ENCODE measurements around the gene SLC9A8. TPM values are rescaled to one million over a fixed set of nuclear protein-coding genes. Genes with fewer than 3 reads are reported as not detected.

The SLC9A8 gene
- polyA plus RNA-seq, 1 donor from 2014 or later = 6.7 TPM

DNA sequence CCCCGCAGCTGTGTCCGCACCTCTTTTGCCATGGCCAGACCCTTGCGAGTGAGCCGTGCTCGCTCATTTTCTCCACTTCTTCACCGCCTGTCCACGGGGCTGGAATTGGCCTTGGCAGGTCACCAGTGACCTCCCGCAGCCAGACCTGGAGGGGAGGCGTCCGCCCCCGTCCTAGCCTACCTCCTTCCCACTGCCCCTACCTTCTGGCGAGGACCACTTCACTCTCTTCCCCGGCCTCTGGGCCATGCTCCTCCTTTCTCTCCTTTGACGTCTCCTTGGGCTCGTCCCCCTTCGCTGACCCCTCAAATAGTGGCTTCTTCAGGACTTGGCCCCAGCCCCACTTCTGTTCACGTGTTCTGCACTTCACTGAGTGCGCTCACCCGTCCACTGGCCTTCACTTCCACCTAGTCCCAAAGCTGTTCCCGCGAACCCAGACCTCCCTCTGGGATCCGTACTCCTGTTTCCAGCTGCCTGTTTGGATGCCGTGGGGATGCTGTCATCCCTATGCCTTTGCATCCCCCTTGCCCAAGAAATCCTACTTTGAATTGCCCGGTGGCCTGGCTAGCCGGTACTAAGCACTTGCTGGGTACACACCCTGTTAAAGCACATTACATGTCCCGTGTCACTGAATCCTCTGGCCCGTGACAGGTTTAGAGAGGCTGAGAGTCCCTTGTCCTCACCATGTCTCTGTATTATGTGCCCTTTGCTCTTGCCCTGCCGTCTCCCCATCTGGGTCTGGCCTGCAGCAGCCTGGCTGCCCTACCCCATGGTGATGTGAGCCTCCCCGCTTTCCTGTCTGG, 69.7 kb downstream of the SLC9A8 start:
- no peaks in the 10 kb centered on the region for H3K9me2 ChIP-seq (ENCODE audit: insufficient read depth, low read length)
- H3K4me3 ChIP-seq (ENCODE audit: low read length) = no peak overlapping the region
- H3K4me2 ChIP-seq (ENCODE audit: low read length) = no peak overlapping the region
- H2AFZ ChIP-seq (ENCODE audit: low read depth, low read length) = no peak overlapping the region
- TF ChIP-seq POLR2AphosphoS5 (IDR thresholded peaks at IDR 0.05) (no peak), SMC3 (conservative IDR thresholded peaks at IDR 0.05; ENCODE audit: poor library complexity) (no peak), RAD21 (conservative IDR thresholded peaks at IDR 0.05) (no peak), MXI1 (conservative IDR thresholded peaks at IDR 0.05; ENCODE audit: poor library complexity, severe bottlenecking) (no peak)
- TF ChIP-seq, protein P1, sequence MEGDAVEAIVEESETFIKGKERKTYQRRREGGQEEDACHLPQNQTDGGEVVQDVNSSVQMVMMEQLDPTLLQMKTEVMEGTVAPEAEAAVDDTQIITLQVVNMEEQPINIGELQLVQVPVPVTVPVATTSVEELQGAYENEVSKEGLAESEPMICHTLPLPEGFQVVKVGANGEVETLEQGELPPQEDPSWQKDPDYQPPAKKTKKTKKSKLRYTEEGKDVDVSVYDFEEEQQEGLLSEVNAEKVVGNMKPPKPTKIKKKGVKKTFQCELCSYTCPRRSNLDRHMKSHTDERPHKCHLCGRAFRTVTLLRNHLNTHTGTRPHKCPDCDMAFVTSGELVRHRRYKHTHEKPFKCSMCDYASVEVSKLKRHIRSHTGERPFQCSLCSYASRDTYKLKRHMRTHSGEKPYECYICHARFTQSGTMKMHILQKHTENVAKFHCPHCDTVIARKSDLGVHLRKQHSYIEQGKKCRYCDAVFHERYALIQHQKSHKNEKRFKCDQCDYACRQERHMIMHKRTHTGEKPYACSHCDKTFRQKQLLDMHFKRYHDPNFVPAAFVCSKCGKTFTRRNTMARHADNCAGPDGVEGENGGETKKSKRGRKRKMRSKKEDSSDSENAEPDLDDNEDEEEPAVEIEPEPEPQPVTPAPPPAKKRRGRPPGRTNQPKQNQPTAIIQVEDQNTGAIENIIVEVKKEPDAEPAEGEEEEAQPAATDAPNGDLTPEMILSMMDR (IDR thresholded peaks at IDR 0.05; ENCODE audit: poor library complexity, severe bottlenecking) = no peak
- H3K79me2 ChIP-seq (replicated peaks; ENCODE audit: insufficient read depth, low read length) = no peaks in the 10 kb centered on the region
- no peaks in the 10 kb centered on the region for H4K20me1 ChIP-seq (ENCODE audit: insufficient read depth)
- no peaks in the 10 kb centered on the region for H3K27me3 ChIP-seq (ENCODE audit: insufficient read depth, low read depth, low read length)
- H3K9me3 ChIP-seq (ENCODE audit: low read length) = no peaks in the 10 kb centered on the region
- H3K36me3 ChIP-seq (ENCODE audit: insufficient read depth, low read length) = peaks cover 4% of the 10 kb centered on the region
- H3K27ac ChIP-seq (ENCODE audit: low read length) = no peak overlapping the region
- no peak overlapping the region for H3K9ac ChIP-seq (ENCODE audit: low read length)
- no peaks in the 10 kb centered on the region for H3F3A ChIP-seq (ENCODE audit: insufficient read depth, low read length, poor library complexity, severe bottlenecking)

DNA sequence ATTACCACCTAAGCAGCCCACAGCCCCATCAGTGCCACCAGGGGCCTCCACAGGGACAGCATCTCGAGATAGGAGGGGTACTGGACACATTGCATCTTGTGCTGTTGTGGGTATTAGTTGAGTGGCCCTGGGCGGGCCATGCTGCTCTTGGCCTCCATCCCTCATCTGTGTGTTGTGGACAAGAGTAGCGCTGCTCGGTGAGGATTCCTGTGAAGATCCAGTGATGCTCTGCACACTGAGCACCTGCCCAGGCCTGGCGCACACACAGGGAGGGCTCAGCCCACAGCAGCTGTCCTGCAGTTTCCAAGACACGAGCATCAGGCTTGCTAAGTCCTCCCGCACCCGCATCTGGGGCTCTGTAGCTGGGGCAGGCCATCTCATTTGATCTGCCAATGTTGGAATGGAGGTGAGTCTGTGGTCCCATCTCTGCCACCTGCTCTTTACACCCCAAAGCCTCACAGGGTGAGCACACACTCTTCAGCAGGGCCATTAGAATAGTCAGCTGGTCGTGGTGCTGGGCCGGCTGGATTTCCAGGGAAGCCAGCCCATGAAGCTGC, 70.7 kb downstream of the SLC9A8 start:
- H3K27ac ChIP-seq (ENCODE audit: low read length) = no peak overlapping the region
- no peaks in the 10 kb centered on the region for H3K79me2 ChIP-seq (replicated peaks; ENCODE audit: insufficient read depth, low read length)
- H3K9me2 ChIP-seq (ENCODE audit: insufficient read depth, low read length) = no peaks in the 10 kb centered on the region
- peaks cover 4% of the 10 kb centered on the region for H3K36me3 ChIP-seq (ENCODE audit: insufficient read depth, low read length)
- no peak overlapping the region for H3K4me3 ChIP-seq (ENCODE audit: low read length)
- no peak overlapping the region for H2AFZ ChIP-seq (ENCODE audit: low read depth, low read length)
- no peaks in the 10 kb centered on the region for H3K27me3 ChIP-seq (ENCODE audit: insufficient read depth, low read depth, low read length)
- no peak overlapping the region for H3K9ac ChIP-seq (ENCODE audit: low read length)
- H3K4me2 ChIP-seq (ENCODE audit: low read length) = no peak overlapping the region
- no peaks in the 10 kb centered on the region for H4K20me1 ChIP-seq (ENCODE audit: insufficient read depth)
- no peaks in the 10 kb centered on the region for H3F3A ChIP-seq (ENCODE audit: insufficient read depth, low read length, poor library complexity, severe bottlenecking)
- TF ChIP-seq EZH2 (IDR thresholded peaks at IDR 0.05; ENCODE audit: borderline replicate concordance, insufficient read depth, low read length, poor library complexity, severe bottlenecking) = no peak
- TF ChIP-seq TAF1 (IDR thresholded peaks at IDR 0.05; ENCODE audit: low read depth) = no peak
- no peak for TF ChIP-seq POLR2AphosphoS5 (IDR thresholded peaks at IDR 0.05)
- no peak for TF ChIP-seq MXI1 (conservative IDR thresholded peaks at IDR 0.05; ENCODE audit: poor library complexity, severe bottlenecking)
- TF ChIP-seq, protein P2, sequence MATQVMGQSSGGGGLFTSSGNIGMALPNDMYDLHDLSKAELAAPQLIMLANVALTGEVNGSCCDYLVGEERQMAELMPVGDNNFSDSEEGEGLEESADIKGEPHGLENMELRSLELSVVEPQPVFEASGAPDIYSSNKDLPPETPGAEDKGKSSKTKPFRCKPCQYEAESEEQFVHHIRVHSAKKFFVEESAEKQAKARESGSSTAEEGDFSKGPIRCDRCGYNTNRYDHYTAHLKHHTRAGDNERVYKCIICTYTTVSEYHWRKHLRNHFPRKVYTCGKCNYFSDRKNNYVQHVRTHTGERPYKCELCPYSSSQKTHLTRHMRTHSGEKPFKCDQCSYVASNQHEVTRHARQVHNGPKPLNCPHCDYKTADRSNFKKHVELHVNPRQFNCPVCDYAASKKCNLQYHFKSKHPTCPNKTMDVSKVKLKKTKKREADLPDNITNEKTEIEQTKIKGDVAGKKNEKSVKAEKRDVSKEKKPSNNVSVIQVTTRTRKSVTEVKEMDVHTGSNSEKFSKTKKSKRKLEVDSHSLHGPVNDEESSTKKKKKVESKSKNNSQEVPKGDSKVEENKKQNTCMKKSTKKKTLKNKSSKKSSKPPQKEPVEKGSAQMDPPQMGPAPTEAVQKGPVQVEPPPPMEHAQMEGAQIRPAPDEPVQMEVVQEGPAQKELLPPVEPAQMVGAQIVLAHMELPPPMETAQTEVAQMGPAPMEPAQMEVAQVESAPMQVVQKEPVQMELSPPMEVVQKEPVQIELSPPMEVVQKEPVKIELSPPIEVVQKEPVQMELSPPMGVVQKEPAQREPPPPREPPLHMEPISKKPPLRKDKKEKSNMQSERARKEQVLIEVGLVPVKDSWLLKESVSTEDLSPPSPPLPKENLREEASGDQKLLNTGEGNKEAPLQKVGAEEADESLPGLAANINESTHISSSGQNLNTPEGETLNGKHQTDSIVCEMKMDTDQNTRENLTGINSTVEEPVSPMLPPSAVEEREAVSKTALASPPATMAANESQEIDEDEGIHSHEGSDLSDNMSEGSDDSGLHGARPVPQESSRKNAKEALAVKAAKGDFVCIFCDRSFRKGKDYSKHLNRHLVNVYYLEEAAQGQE (IDR thresholded peaks at IDR 0.05; ENCODE audit: borderline replicate concordance) = no peak
- no peak for TF ChIP-seq RAD21 (conservative IDR thresholded peaks at IDR 0.05)
- no peak for TF ChIP-seq SMC3 (conservative IDR thresholded peaks at IDR 0.05; ENCODE audit: poor library complexity)
- TF ChIP-seq, protein P1 (IDR thresholded peaks at IDR 0.05; ENCODE audit: poor library complexity, severe bottlenecking) = no peak
- TF ChIP-seq EP300 (conservative IDR thresholded peaks at IDR 0.05; ENCODE audit: poor library complexity, severe bottlenecking) = no peak
- H3K9me3 ChIP-seq (ENCODE audit: low read length) = no peaks in the 10 kb centered on the region

Data from neural cell (in vitro differentiated cells).